ENCODE measurements around the gene CLEC19A.

The CLEC19A gene

GRCh38 chr16:19348125-19348524 lies 62.6 kb downstream of the CLEC19A start:
- Histone ChIP-seq H2AFZ (ENCODE audit: low read length) (no peak overlapping the region), H3K36me3 (replicated peaks in 1 of 2; ENCODE audit: control insufficient read depth in 2 of 2, insufficient read depth in 2 of 2, low read length in 2 of 2) (no peaks in the 10 kb centered on the region), H2BK120ac (ENCODE audit: low read depth, low read length) (no peak overlapping the region), H3K9ac (ENCODE audit: low read depth, low read length, poor library complexity) (no peak overlapping the region), H3K18ac (ENCODE audit: low read length) (no peak overlapping the region), H2AK5ac (ENCODE audit: low read depth, low read length) (no peak overlapping the region), H2BK5ac (ENCODE audit: low read length) (no peak overlapping the region), H4K8ac (ENCODE audit: low read depth, low read length) (no peak overlapping the region), H3K14ac (ENCODE audit: low read length) (no peak overlapping the region), H3K4me2 (ENCODE audit: insufficient read depth, low read length, poor library complexity, severe bottlenecking) (no peak overlapping the region), H2BK15ac (ENCODE audit: low read length) (no peak overlapping the region), H4K91ac (ENCODE audit: low read depth, low read length, poor library complexity) (no peak overlapping the region), H3K9me3 (replicated peaks in 1 of 2; ENCODE audit: control insufficient read depth in 2 of 2, insufficient read depth in 1 of 2, low read depth in 1 of 2, low read length in 2 of 2) (no peaks in the 10 kb centered on the region), H3K79me1 (ENCODE audit: low read depth, low read length) (no peaks in the 10 kb centered on the region), H3K4me3 (ENCODE audit: low read length in 2 of 2) (no peak overlapping the region), H3K4me1 (ENCODE audit: control insufficient read depth in 2 of 2, insufficient read depth in 1 of 2, low read depth in 1 of 2, low read length in 2 of 2) (peaks cover 0 to 17% of the 10 kb centered on the region in 2 donors), H2BK12ac (ENCODE audit: low read length) (no peak overlapping the region), H3K4ac (ENCODE audit: low read length) (no peak overlapping the region), H3K27ac (replicated peaks; ENCODE audit: low read length) (no peak overlapping the region), H3K27me3 (ENCODE audit: control insufficient read depth in 3 of 3, insufficient read depth in 3 of 3, low read depth in 1 of 3, low read length in 3 of 3) (peaks cover 0 to 11% (median 0%) of the 10 kb centered on the region in 3 experiments), H3K23ac (ENCODE audit: low read depth, low read length, poor library complexity) (no peak overlapping the region)
- no CpG with 5 or more reads among the region's 6 CpGs for WGBS, 2 donors (ENCODE audit: extremely low coverage in 2 of 2, insufficient read length in 2 of 2, insufficient replicate concordance in 1 of 2)
- no peak for DNase-seq (ENCODE audit: low spot score)

GRCh38 chr16:19348578-19349315 lies 63.2 kb downstream of the CLEC19A start:
- no CpG with 5 or more reads among the region's 11 CpGs for WGBS, 2 donors (ENCODE audit: extremely low coverage in 2 of 2, insufficient read length in 2 of 2, insufficient replicate concordance in 1 of 2)
- Histone ChIP-seq H3K18ac (ENCODE audit: low read length) (peak overlapping the region; percentile 76), H2AK5ac (ENCODE audit: low read depth, low read length) (no peak overlapping the region), H3K9me3 (replicated peaks in 1 of 2; ENCODE audit: control insufficient read depth in 2 of 2, insufficient read depth in 1 of 2, low read depth in 1 of 2, low read length in 2 of 2) (no peaks in the 10 kb centered on the region), H2AFZ (ENCODE audit: low read length) (peak overlapping the region; percentile 59), H3K27me3 (ENCODE audit: control insufficient read depth in 3 of 3, insufficient read depth in 3 of 3, low read depth in 1 of 3, low read length in 3 of 3) (peaks cover 0 to 11% (median 0%) of the 10 kb centered on the region in 3 experiments), H3K9ac (ENCODE audit: low read depth, low read length, poor library complexity) (no peak overlapping the region), H4K8ac (ENCODE audit: low read depth, low read length) (no peak overlapping the region), H2BK120ac (ENCODE audit: low read depth, low read length) (no peak overlapping the region), H3K4me3 (ENCODE audit: low read length in 2 of 2) (no peak overlapping the region), H3K23ac (ENCODE audit: low read depth, low read length, poor library complexity) (no peak overlapping the region), H3K79me1 (ENCODE audit: low read depth, low read length) (no peaks in the 10 kb centered on the region), H2BK12ac (ENCODE audit: low read length) (no peak overlapping the region), H3K14ac (ENCODE audit: low read length) (peak overlapping the region; percentile 9), H3K4me2 (ENCODE audit: insufficient read depth, low read length, poor library complexity, severe bottlenecking) (no peak overlapping the region), H3K27ac (replicated peaks; ENCODE audit: low read length) (peak overlapping the region; percentile 18), H4K91ac (ENCODE audit: low read depth, low read length, poor library complexity) (no peak overlapping the region), H3K4ac (ENCODE audit: low read length) (no peak overlapping the region), H3K36me3 (replicated peaks in 1 of 2; ENCODE audit: control insufficient read depth in 2 of 2, insufficient read depth in 2 of 2, low read length in 2 of 2) (no peaks in the 10 kb centered on the region), H3K4me1 (ENCODE audit: control insufficient read depth in 2 of 2, insufficient read depth in 1 of 2, low read depth in 1 of 2, low read length in 2 of 2) (peaks cover 0 to 17% of the 10 kb centered on the region in 2 donors), H2BK5ac (ENCODE audit: low read length) (no peak overlapping the region), H2BK15ac (ENCODE audit: low read length) (no peak overlapping the region)
- DNase-seq (ENCODE audit: low spot score) = peak; percentile 12

GRCh38 chr16:19354371-19354770 lies 68.8 kb downstream of the CLEC19A start:
- Histone ChIP-seq H2BK12ac (ENCODE audit: low read length) (no peak overlapping the region), H4K91ac (ENCODE audit: low read depth, low read length, poor library complexity) (no peak overlapping the region), H2BK5ac (ENCODE audit: low read length) (no peak overlapping the region), H3K14ac (ENCODE audit: low read length) (no peak overlapping the region), H3K4me2 (ENCODE audit: insufficient read depth, low read length, poor library complexity, severe bottlenecking) (no peak overlapping the region), H3K9ac (ENCODE audit: low read depth, low read length, poor library complexity) (no peak overlapping the region), H3K4me3 (ENCODE audit: low read length in 2 of 2) (no peak overlapping the region), H2BK120ac (ENCODE audit: low read depth, low read length) (no peak overlapping the region), H3K79me1 (ENCODE audit: low read depth, low read length) (no peaks in the 10 kb centered on the region), H4K8ac (ENCODE audit: low read depth, low read length) (no peak overlapping the region), H2AFZ (ENCODE audit: low read length) (no peak overlapping the region), H3K27me3 (ENCODE audit: control insufficient read depth in 3 of 3, insufficient read depth in 3 of 3, low read depth in 1 of 3, low read length in 3 of 3) (peaks cover 0 to 2% (median 0%) of the 10 kb centered on the region in 3 experiments), H3K4me1 (ENCODE audit: control insufficient read depth in 2 of 2, insufficient read depth in 1 of 2, low read depth in 1 of 2, low read length in 2 of 2) (peaks cover 0 to 1% of the 10 kb centered on the region in 2 donors), H3K4ac (ENCODE audit: low read length) (no peak overlapping the region), H3K27ac (replicated peaks; ENCODE audit: low read length) (no peak overlapping the region), H3K36me3 (replicated peaks in 1 of 2; ENCODE audit: control insufficient read depth in 2 of 2, insufficient read depth in 2 of 2, low read length in 2 of 2) (no peaks in the 10 kb centered on the region), H3K18ac (ENCODE audit: low read length) (no peak overlapping the region), H2AK5ac (ENCODE audit: low read depth, low read length) (no peak overlapping the region), H3K9me3 (replicated peaks in 1 of 2; ENCODE audit: control insufficient read depth in 2 of 2, insufficient read depth in 1 of 2, low read depth in 1 of 2, low read length in 2 of 2) (no peaks in the 10 kb centered on the region), H3K23ac (ENCODE audit: low read depth, low read length, poor library complexity) (no peak overlapping the region), H2BK15ac (ENCODE audit: low read length) (no peak overlapping the region)
- WGBS, 2 donors (ENCODE audit: extremely low coverage in 2 of 2, insufficient read length in 2 of 2, insufficient replicate concordance in 1 of 2) = no CpG with 5 or more reads among the region's 2 CpGs
- no peak for DNase-seq (ENCODE audit: low spot score)

GRCh38 chr16:19356024-19356952 lies 70.8 kb downstream of the CLEC19A start:
- DNase-seq (ENCODE audit: low spot score) = no peak
- Histone ChIP-seq H3K4ac (ENCODE audit: low read length) (no peak overlapping the region), H3K9ac (ENCODE audit: low read depth, low read length, poor library complexity) (no peak overlapping the region), H3K4me2 (ENCODE audit: insufficient read depth, low read length, poor library complexity, severe bottlenecking) (no peak overlapping the region), H2BK120ac (ENCODE audit: low read depth, low read length) (no peak overlapping the region), H3K4me1 (ENCODE audit: control insufficient read depth in 2 of 2, insufficient read depth in 1 of 2, low read depth in 1 of 2, low read length in 2 of 2) (no peaks in the 10 kb centered on the region), H2BK15ac (ENCODE audit: low read length) (no peak overlapping the region), H3K27me3 (ENCODE audit: control insufficient read depth in 3 of 3, insufficient read depth in 3 of 3, low read depth in 1 of 3, low read length in 3 of 3) (no peaks in the 10 kb centered on the region), H2BK12ac (ENCODE audit: low read length) (no peak overlapping the region), H4K8ac (ENCODE audit: low read depth, low read length) (no peak overlapping the region), H3K23ac (ENCODE audit: low read depth, low read length, poor library complexity) (no peak overlapping the region), H3K9me3 (replicated peaks in 1 of 2; ENCODE audit: control insufficient read depth in 2 of 2, insufficient read depth in 1 of 2, low read depth in 1 of 2, low read length in 2 of 2) (peaks cover 0 to 2% of the 10 kb centered on the region in 2 donors), H3K18ac (ENCODE audit: low read length) (no peak overlapping the region), H2AK5ac (ENCODE audit: low read depth, low read length) (no peak overlapping the region), H3K14ac (ENCODE audit: low read length) (no peak overlapping the region), H3K4me3 (ENCODE audit: low read length in 2 of 2) (no peak overlapping the region), H4K91ac (ENCODE audit: low read depth, low read length, poor library complexity) (no peak overlapping the region), H2AFZ (ENCODE audit: low read length) (no peak overlapping the region), H3K79me1 (ENCODE audit: low read depth, low read length) (no peaks in the 10 kb centered on the region), H3K36me3 (replicated peaks in 1 of 2; ENCODE audit: control insufficient read depth in 2 of 2, insufficient read depth in 2 of 2, low read length in 2 of 2) (no peaks in the 10 kb centered on the region), H2BK5ac (ENCODE audit: low read length) (no peak overlapping the region), H3K27ac (replicated peaks; ENCODE audit: low read length) (no peak overlapping the region)
- no CpG with 5 or more reads among the region's 4 CpGs for WGBS, 2 donors (ENCODE audit: extremely low coverage in 2 of 2, insufficient read length in 2 of 2, insufficient replicate concordance in 1 of 2)
